Measurements from ENCODE around the gene RIMBP2. TPM values are rescaled to one million over a fixed set of nuclear protein-coding genes. Genes with fewer than 3 reads are reported as not detected.

RIMBP2 gene
- polyA plus RNA-seq, 1 of the 3 experiments (the other 2 are of a cell fraction) = 0.90 TPM

DNA sequence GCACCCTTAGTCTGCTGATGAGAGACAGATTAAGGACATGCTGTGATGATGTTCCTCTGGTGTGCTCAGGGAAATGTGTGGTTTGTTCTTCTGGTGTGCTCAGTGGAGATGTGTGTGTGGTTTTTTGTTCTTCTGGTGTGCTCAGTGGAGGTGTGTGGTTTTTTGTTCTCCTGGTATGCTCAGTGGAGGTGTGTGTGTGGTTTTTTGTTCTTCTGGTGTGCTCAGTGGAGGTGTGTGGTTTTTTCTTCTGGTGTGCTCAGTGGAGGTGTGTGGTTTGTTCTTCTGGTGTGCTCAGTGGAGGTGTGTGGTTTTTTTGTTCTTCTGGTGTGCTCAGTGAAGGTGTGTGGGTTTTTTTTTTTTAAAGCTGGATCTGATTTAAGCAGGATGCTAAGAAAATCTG is 363.0 kb downstream of the RIMBP2 start:
- Histone ChIP-seq H4K20me1 (ENCODE audit: insufficient read depth) (no peaks in the 10 kb centered on the region), H3K27ac (ENCODE audit: low read depth in 2 of 2, low read length in 1 of 2) (no peak overlapping the region), H3K4me1 (ENCODE audit: control insufficient read depth in 1 of 2, insufficient read depth in 2 of 2, low read depth in 1 of 2, low read length in 1 of 2) (no peaks in the 10 kb centered on the region; a peak in 1 of 4 replicates), H3K9ac (no peak overlapping the region), H3K27me3 (ENCODE audit: insufficient read depth) (no peaks in the 10 kb centered on the region), H3K79me2 (ENCODE audit: insufficient read depth) (no peaks in the 10 kb centered on the region), H3F3A (replicated peaks; ENCODE audit: insufficient read depth) (no peaks in the 10 kb centered on the region), H3K9me3 (no peaks in the 10 kb centered on the region), H3K4me3 (ENCODE audit: low read depth in 2 of 2, low read length in 1 of 2) (no peak overlapping the region), H2AFZ (ENCODE audit: low read depth) (no peak overlapping the region), H3K36me3 (replicated peaks in 1 of 2; ENCODE audit: control insufficient read depth in 1 of 2, insufficient read depth in 2 of 2, low read length in 1 of 2) (no peaks in the 10 kb centered on the region), H3K9me2 (no peaks in the 10 kb centered on the region), H3K4me2 (no peak overlapping the region)
- DNase-seq = no peak
- TF ChIP-seq SMC3 (IDR thresholded peaks at IDR 0.05; ENCODE audit: low read depth, low read length) (no peak), GABPA (IDR thresholded peaks at IDR 0.05; ENCODE audit: low read depth) (no peak), YY1 (IDR thresholded peaks at IDR 0.05; ENCODE audit: low read depth) (no peak), CHD2 (IDR thresholded peaks at IDR 0.05; ENCODE audit: low read length, partially characterized antibody) (no peak), RCOR1 (IDR thresholded peaks at IDR 0.05; ENCODE audit: low read length) (no peak)
- TF ChIP-seq, protein P1, sequence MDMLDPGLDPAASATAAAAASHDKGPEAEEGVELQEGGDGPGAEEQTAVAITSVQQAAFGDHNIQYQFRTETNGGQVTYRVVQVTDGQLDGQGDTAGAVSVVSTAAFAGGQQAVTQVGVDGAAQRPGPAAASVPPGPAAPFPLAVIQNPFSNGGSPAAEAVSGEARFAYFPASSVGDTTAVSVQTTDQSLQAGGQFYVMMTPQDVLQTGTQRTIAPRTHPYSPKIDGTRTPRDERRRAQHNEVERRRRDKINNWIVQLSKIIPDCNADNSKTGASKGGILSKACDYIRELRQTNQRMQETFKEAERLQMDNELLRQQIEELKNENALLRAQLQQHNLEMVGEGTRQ (IDR thresholded peaks at IDR 0.05; ENCODE audit: borderline replicate concordance, low read depth, low read length) = no peak
- POLR2A ChIA-PET = no interaction called here
- CTCF ChIA-PET = interaction anchor here (2.8 kb wide), 1 partner anchor 311 kb away, joined by 7 read pairs; no protein-coding TSS in a partner anchor

DNA sequence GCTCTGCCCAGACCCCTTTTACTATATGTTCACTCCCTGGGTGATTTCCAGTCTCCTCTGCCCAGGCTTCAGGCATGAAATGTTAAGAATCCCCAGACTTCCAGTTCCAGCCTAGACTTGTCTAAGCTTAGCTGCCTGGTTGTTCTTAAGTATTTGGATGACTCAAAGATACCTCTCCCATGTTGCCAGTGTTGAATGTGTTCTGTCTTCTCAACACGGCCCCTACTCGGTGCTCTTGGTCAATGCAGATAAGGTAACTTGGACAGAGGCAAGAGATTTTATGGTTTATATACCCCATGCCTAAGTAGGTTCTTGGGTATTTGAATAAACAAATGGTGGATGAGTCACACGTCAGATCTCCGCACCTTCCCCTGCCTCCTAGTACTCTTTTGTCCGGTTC is 364.8 kb downstream of the RIMBP2 start:
- H3F3A ChIP-seq (replicated peaks; ENCODE audit: insufficient read depth) = no peaks in the 10 kb centered on the region
- H3K79me2 ChIP-seq (ENCODE audit: insufficient read depth) = no peaks in the 10 kb centered on the region
- H4K20me1 ChIP-seq (ENCODE audit: insufficient read depth) = no peaks in the 10 kb centered on the region
- WGBS (ENCODE audit: low lambda C conversion rate) = 49% methylated on average over 5 of the region's 5 CpGs
- H3K36me3 ChIP-seq (replicated peaks in 1 of 2; ENCODE audit: control insufficient read depth in 1 of 2, insufficient read depth in 2 of 2, low read length in 1 of 2) = no peaks in the 10 kb centered on the region
- POLR2A ChIA-PET = no interaction called here
- peaks cover 0 to 6% of the 10 kb centered on the region in 2 experiments; a peak in 1 of 4 replicates for H3K4me1 ChIP-seq (ENCODE audit: control insufficient read depth in 1 of 2, insufficient read depth in 2 of 2, low read depth in 1 of 2, low read length in 1 of 2)
- TF ChIP-seq, protein P2, sequence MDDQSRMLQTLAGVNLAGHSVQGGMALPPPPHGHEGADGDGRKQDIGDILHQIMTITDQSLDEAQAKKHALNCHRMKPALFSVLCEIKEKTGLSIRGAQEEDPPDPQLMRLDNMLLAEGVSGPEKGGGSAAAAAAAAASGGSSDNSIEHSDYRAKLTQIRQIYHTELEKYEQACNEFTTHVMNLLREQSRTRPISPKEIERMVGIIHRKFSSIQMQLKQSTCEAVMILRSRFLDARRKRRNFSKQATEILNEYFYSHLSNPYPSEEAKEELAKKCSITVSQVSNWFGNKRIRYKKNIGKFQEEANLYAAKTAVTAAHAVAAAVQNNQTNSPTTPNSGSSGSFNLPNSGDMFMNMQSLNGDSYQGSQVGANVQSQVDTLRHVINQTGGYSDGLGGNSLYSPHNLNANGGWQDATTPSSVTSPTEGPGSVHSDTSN (IDR thresholded peaks at IDR 0.05) = no peak
- no peak for TF ChIP-seq TCF12 (IDR thresholded peaks at IDR 0.05)
- TF ChIP-seq, protein P3, sequence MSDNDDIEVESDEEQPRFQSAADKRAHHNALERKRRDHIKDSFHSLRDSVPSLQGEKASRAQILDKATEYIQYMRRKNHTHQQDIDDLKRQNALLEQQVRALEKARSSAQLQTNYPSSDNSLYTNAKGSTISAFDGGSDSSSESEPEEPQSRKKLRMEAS (IDR thresholded peaks at IDR 0.05; ENCODE audit: low read depth) = no peak
- no peak for TF ChIP-seq EP300 (IDR thresholded peaks at IDR 0.05; ENCODE audit: borderline replicate concordance in 1 of 2, low read depth in 1 of 2, low read length in 1 of 2)
- no peak for TF ChIP-seq NRF1 (IDR thresholded peaks at IDR 0.05; ENCODE audit: low read depth, low read length)
- no peak for TF ChIP-seq RFX5 (IDR thresholded peaks at IDR 0.05; ENCODE audit: low read length)
- H3K4me2 ChIP-seq = no peak overlapping the region
- H3K9me2 ChIP-seq = no peaks in the 10 kb centered on the region
- CTCF ChIA-PET = interaction anchor here (2.0 kb wide), 1 partner anchor 16 kb away, joined by 7 read pairs; no protein-coding TSS in a partner anchor
- H3K4me3 ChIP-seq (ENCODE audit: low read depth in 2 of 2, low read length in 1 of 2) = no peak overlapping the region
- H3K27ac ChIP-seq (ENCODE audit: low read depth in 2 of 2, low read length in 1 of 2) = no peak overlapping the region
- no peaks in the 10 kb centered on the region for H3K9me3 ChIP-seq
- H3K27me3 ChIP-seq (ENCODE audit: insufficient read depth) = no peaks in the 10 kb centered on the region
- H3K9ac ChIP-seq = no peak overlapping the region
- DNase-seq = no peak
- no peak overlapping the region for H2AFZ ChIP-seq (ENCODE audit: low read depth)

All from SK-N-SH (cell line).